Occipital lobe (tissue), 2 donors: ENCODE measurements around the gene FRG1. TPM values are rescaled to one million over a fixed set of nuclear protein-coding genes. Genes with fewer than 3 reads are reported as not detected.
"Not testable (repeated sequence)": the region's sequence is repeated elsewhere in the genome, so short reads cannot be mapped to it uniquely, and the experiment has no call there.

Experiments
- DNase-seq: peaks from one replicate; lab custom pipeline; 2025; lab: John Stamatoyannopoulos, UW
- total RNA-seq: library from RNA; depleted of rRNA; stranded (reverse); fragments of >200 nt; gene quantifications from one replicate; pipeline ENCODE4 v1.2.3, GENCODE V29; 2014

The FRG1 gene
- 25.0 TPM for total RNA-seq

DNA sequence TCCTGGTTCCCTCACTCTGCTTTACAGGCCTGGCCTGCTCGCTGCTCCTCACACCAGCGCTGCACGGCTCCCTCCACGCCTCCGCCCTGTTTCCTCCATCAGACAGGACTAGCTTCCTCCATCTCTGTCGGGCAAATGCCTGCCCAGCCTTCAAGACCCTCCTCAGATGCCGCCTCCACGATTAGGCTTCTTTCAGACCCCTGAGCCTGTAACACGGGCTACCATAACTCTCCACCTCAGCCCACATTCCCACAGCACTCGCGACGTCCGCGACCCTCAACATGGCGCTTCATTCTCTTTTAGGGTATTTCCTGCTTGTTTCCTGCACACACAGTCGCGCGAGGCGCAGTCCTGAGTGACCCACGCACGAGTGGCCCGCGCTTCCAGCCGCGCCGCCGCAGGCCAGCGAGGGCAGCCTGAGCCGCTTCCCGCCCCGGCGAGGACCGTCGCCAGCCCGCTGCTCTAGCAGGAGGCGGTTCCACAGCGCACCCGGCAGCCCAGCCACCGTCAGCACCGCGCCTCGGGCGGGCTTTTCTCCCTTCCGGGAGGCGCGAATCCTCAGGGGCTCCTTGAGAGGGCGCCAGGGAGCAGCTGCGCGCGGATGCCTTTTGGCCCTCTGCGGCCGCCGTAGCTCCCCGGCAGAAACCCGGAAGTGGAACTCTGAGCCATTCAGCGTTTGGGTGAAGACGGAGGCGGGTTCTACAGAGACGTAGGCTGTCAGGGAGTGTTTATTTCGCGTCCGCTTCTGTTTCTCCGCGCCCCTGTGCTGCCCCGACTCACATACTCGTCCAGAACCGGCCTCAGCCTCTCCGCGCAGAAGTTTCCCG is at the start of gene FRG1:
TSS of gene FRG1 (plus strand) at position 695 of the 827 bp plus-strand sequence. CDS start 138 bp downstream, outside the sequence.
- no peak for DNase-seq

GRCh38 chr4:189897667-189898066 is 43.0 kb upstream of the FRG1 start:
- no peak for DNase-seq

DNA sequence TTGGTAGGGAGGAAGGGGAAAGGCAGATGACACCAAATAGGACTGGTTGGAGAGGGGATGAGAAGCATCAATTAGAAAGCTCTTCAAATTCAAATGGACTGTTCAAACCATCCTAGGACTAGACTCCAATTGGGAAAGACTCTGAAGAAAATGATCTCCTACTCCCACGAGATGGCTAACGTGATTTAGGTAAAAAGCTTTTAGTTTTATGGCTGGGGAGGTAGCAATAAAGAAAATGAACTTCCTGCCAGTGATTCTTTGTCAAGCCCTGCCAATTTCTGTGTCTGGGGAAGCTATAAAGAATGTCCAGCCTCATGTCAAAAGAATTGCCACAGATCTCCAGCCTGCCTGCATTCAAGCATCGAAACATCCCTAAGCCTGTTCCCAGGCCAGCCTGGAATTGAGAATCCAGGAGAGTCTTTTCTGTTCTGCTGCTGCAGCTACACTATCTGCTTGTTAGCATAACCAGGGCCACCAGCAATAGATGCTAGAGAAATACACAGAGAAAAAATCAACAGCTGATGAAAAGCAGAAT is 41.1 kb upstream of the FRG1 start:
- not testable (repeated sequence) for DNase-seq

DNA sequence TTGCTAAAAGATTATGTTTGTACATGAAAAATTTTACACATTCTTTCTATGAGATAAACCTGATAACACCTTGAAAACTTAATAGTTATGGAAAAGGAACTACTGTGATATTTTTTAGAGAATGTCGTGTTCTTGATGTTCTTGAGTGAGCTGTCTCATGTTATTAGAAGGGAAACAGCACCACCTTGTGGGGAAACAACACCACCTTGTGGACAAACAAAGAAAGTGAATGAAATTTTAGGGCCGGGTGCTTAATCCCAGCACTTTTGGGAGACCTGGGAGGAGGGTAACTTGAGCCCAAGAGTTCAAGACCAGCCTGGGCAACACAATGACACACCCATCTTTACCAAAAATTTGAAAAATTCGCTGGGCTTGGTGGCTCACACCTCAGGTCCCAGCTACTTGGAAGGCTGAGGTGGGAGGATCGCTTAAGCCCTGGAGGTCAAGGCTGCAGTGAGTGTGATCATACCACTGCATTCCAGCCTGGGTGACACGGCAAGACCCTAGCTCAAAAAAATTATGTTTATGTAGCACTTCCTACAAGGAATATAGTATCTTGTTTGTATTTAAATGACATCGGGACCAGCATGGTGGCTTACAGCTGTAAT is 36.1 kb upstream of the FRG1 start:
- DNase-seq = not testable (repeated sequence)

DNA sequence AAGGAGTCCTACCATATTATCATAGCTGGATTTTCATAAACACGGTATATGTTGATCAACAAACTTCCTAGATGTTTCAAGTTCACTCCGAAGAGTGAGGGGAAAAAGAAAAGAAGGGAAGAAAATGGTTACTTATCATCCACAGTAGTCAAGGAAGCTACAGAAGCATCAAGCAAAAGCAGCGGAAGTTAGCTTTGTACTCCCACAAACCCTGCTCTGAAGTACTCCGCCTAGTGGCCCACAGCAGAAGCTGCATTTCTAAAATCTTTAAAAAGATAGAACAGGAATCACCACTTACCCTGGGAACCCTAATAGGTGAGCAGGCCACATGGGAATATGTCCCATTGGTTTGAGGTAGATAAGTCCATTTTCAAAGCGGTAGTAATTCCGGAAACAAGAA is 28.5 kb upstream of the FRG1 start:
- DNase-seq = no peak

DNA sequence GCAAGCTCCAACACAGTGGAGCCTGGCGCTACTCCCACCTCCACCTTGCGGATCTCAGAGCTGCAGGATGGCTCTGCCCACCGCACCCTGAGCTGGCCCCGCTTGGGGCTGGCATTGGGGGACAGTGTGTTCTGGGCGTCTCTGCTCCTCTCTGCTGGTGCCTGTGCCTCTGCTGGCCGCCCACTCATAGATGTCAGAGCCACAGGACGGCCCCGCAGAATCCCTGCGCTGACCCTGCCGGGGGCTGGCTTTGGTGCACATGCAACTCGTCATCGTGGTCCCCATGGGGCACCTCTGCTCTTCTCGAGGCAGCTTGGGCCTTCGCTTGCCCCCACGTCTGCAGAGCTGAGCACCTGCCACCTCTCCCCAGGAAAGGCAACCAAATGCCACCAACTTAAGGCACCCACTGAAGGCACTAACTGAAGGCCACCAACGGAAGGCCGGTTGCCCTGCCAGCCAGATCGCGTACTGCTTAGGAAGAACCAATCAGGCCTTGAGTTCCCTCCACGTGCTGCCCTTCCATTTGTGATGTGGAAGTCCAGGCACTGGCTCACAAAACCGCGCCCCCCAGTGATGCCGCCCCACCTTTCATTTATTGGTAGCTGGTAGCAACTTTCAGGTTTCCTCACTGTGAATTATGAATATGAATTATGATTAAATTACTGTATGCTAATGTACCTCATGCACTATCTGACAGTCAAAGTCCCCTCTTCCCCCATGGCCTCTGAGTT is 23.3 kb upstream of the FRG1 start:
- DNase-seq = no peak

DNA sequence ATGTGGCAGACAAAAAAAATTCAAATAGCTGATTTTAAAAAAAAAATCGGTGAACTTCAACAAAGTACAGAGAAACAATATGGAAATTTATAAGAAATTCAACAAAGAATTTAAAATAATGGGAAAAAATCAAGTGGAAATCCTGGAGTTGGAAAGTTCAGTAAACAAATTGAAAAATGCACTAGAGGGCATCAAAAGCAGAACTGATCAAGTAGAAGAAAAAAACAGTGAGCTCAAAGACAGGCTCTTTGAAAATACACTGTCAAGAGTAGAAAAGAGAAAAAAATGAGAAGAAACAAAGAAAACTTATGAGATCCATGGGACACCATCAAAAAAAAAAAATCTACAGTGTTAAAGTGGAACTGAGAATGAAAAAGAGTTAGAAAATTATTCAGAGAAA is 19.6 kb upstream of the FRG1 start:
- no peak for DNase-seq

DNA sequence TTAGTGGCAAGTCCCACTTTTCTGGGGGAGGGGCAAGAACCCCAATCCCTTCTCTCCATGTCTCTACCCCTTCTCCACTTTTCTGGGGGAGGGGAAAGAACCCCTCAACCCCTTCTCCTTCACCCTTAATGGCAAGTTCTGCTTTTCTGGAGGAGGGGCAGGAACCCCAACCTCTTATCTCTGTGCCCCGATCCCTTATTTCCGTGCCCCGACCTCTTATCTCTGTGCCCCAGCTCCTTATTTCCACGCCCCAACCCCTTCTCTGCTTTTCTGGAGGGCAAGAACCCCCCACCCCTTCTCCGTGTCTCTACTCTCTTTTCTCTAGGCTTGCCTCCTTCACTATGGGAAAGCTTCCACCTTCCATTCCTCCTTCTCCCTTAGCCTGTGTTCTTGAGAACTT is 13.9 kb upstream of the FRG1 start:
- not testable (repeated sequence) for DNase-seq

- DNase-seq = no peak
Observed at GRCh38 chr4:189941005-189941450, 356 bp downstream of the FRG1 start.

GRCh38 chr4:189942412-189942811 is 1.7 kb downstream of the FRG1 start:
- not testable (repeated sequence) for DNase-seq

- DNase-seq = not testable (repeated sequence)
Observed at GRCh38 chr4:189944077-189944476, 3.4 kb downstream of the FRG1 start.

GRCh38 chr4:189946906-189947305 is 6.2 kb downstream of the FRG1 start:
- DNase-seq = not testable (repeated sequence)

DNA sequence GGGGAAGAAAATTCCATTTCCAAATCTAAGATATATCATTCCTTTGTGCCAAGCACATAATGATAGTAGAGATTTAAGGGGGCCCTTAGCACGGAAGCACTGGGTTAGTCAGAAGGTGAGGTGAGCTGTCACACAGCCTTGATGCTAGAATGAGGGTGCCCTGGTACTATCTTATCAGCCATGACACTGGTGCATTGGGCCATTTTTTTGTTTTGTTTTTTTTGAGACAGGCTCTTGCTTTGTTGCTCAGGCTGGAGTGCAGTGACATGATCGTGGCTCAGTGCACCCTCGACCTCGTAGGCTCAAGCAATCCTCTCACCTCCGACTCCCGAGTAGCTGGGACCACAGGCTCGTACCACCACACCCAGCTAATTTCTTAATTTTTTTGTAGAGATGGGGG is 7.8 kb downstream of the FRG1 start:
- not testable (repeated sequence) for DNase-seq

DNA sequence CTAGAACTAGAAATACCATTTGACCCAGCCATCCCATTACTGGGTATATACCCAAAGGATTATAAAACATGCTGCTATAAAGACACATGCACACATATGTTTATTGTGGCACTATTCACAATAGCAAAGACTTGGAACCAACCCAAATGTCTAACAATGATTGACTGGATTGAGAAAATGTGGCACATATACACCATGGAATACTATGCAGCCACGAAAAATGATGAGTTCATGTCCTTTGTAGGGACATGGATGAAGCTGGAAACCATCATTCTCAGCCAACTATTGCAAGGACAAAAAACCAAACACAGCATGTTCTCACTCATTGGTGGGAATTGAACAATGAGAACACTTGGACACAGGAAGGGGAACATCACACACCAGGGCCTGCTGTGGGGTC is 28.6 kb downstream of the FRG1 start:
- DNase-seq = not testable (repeated sequence)

DNA sequence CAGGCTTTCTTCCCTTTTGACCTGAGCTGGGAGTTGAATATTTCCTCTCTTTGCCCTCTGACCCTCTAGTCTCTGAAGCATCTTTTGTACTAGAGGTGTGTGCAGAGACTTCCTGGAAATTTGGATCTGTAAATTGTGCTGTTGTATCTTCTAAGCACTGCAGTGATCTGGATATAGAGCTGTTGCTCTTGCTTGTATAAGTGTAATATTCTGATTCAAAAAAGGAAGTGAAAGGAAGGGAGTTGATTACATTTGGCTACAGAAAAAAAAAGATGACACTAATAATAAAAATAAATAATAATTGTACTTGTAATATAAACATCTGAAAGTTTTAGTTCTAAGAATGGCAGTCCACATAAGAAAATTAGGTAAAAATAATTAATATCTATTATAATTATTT is 33.0 kb downstream of the FRG1 start:
- no peak for DNase-seq

DNA sequence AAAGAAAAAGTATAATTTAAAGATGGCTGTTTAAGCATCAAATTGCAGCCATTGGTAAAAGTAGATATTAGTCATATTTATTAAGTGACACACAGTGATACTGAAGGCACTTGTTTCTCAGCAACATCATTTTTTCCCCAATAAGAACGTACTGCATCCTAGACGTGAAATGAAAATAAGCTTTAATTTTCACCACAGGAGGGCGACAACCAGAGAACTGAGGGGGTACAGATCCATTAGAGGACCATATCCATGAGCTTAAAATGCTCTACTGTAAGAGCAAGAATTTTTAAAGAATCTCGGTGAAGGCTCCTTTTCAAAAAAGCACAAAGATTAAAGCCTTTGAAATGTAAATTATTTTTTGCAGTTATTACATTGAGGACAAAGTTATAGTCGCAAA is 33.4 kb downstream of the FRG1 start:
- DNase-seq = no peak

- no peak for DNase-seq
Observed at GRCh38 chr4:189979196-189980047, 38.8 kb downstream of the FRG1 start.

GRCh38 chr4:189980292-189980691 is 39.6 kb downstream of the FRG1 start:
- DNase-seq = not testable (repeated sequence)

GRCh38 chr4:189981970-189982369 is 41.3 kb downstream of the FRG1 start:
- DNase-seq = no peak

GRCh38 chr4:189983916-189984526 is 43.3 kb downstream of the FRG1 start:
- not testable (repeated sequence) for DNase-seq
